AG04449 (cell line): ENCODE data around the gene VAV1.

ENCODE experiments used
- CTCF ChIA-PET: fragments of 350-600 bp; formaldehyde crosslinking; extraction: SDS; loops from one replicate; lab custom pipeline; 2021; ENCODE audit warnings: antibody characterized with exemption; lab: Yijun Ruan, JAX
- POLR2A ChIA-PET: fragments of 400-600, 350-600 bp; formaldehyde crosslinking; extraction: SDS; loops from one replicate; lab custom pipeline; 2020; ENCODE audit warnings: antibody characterized with exemption, inconsistent platforms; lab: Yijun Ruan, JAX
- DNase-seq: peaks from one replicate; pipeline ENCODE4 v3.0.0-alpha.2; 2010; ENCODE audit warnings: low read depth, low spot score
- H3K4me3 ChIP-seq: 2 replicates; pipeline ENCODE4 v1.5.1; 2011; ENCODE audit warnings: low read depth, mild to moderate bottlenecking, control low read depth, low read length
- TF ChIP-seq, protein P1 (sequence below): IDR thresholded peaks from one replicate; pipeline ENCODE4 v1.5.1; 2011; ENCODE audit warnings: mild to moderate bottlenecking, moderate library complexity, low read length, control low read depth, inconsistent platforms; ENCODE audit not compliant: insufficient read depth; ENCODE audit errors: missing control alignments

The VAV1 gene

DNA sequence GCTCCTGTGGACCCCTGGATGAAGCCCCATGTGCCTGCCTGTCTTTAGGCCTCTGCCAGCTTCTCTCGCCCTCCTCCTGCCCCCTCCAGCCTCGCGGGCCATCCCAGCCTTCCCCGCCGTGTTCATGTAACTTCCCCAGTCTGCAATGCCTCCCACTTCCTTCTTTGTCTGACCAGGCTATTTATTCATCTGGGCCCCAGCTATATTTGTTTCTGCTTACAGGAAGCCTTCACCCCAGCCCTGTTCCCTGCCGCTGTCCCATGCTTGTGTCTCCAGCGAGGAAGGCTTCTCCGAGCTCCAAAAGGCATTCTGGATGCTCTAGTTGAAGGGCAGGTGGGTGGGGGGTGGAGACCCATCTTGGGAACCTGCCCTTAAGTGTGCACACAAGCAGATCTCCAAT lies 44.2 kb upstream of the VAV1 start:
- TF ChIP-seq, protein P1, sequence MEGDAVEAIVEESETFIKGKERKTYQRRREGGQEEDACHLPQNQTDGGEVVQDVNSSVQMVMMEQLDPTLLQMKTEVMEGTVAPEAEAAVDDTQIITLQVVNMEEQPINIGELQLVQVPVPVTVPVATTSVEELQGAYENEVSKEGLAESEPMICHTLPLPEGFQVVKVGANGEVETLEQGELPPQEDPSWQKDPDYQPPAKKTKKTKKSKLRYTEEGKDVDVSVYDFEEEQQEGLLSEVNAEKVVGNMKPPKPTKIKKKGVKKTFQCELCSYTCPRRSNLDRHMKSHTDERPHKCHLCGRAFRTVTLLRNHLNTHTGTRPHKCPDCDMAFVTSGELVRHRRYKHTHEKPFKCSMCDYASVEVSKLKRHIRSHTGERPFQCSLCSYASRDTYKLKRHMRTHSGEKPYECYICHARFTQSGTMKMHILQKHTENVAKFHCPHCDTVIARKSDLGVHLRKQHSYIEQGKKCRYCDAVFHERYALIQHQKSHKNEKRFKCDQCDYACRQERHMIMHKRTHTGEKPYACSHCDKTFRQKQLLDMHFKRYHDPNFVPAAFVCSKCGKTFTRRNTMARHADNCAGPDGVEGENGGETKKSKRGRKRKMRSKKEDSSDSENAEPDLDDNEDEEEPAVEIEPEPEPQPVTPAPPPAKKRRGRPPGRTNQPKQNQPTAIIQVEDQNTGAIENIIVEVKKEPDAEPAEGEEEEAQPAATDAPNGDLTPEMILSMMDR, result no peak
- CTCF ChIA-PET, result interaction anchor here (1.1 kb wide), 1 partner anchor 9 kb away, joined by 7 read pairs; the partner anchor contains the start of gene GPR108
- no peak overlapping the region for H3K4me3 ChIP-seq
- POLR2A ChIA-PET, result no interaction called here
- DNase-seq, result no peak

- ChIA-PET CTCF (interaction anchor here (1.9 kb wide), 1 partner anchor 134 kb away, joined by 7 read pairs; no protein-coding TSS in a partner anchor), POLR2A (no interaction called here)
- TF ChIP-seq, protein P1, result no peak
- H3K4me3 ChIP-seq, result no peak overlapping the region
- no peak for DNase-seq
Observed at GRCh38 chr19:6729573-6730152, 42.8 kb upstream of the VAV1 start.

DNA sequence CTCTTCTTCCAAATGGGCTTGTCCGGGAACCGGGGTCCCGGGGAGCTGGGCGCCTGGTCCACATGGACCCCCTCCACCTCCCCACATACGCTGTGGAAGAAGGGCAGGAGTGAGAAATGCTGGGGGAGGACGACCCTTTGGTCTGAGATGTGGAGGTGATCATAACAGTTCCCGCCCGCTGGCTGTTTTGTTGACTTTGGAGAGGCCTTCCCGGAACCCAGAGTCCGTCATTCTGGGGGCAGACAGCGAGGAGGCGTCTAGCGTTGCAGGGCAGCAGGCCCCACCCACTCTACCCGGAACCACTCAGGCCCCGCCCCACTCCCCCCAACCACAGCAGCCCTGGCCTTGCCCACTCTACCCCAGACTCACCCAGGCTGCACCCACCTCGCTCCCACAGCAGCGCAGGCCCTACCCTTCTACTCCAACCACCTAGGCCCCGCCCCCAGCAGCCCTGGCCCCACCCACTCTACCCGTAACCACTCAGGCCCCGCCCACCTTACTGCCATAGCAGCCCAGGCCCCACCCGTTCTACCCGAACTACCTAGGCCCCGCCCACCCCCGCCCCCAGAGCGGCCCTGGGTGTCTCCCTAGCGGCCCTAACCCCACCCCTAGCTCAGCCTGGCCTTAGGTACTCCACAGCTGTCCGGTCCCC lies 42.2 kb upstream of the VAV1 start:
- CTCF ChIA-PET, result interaction anchor here (0.6 to 1.9 kb wide), 2 partner anchors 133 to 214 kb away, joined by 3 to 7 read pairs; no protein-coding TSS in a partner anchor
- POLR2A ChIA-PET, result no interaction called here
- no peak overlapping the region for H3K4me3 ChIP-seq
- no peak for DNase-seq
- TF ChIP-seq, protein P1, result no peak

DNA sequence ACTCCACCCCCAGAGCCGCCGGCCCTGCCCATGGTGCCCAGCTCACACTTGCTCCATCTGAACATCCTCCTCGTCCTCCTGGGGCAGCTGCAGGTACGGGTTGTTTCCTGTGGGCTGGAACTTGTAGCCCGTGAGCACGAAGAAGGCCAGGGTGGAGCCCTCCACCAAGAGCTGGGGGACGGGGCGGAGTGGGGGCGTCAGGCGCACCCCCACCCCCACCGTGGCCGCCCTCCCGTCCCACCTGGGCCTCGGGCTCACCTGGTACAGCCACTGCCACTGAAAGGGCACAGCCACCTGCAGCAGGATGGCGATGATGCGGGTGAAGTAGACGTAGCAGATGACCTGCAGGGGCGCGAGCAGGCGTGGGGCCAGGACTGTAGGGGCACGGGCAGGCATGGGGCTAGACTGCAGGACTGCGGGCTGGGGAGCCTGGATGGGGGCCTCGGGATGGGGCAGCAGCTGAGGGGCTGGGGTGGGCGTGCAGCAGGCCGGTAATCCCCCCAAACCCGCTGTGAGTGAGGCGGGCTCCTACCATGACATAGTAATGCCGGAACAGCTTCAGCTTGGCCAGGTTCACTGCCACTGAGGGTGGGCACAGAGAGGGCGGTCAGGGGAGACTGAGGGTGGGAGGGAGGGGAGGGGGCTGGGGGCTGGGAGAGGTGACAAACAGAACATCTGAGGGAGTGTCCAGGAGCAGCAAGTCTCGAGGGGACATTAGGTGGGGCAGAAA lies 41.4 kb upstream of the VAV1 start:
- no peak for DNase-seq
- POLR2A ChIA-PET, result no interaction called here
- TF ChIP-seq, protein P1, result no peak
- H3K4me3 ChIP-seq, result no peak overlapping the region
- CTCF ChIA-PET, result no interaction called here

GRCh38 chr19:6731822-6732221 lies 40.7 kb upstream of the VAV1 start:
- TF ChIP-seq, protein P1, result no peak
- CTCF ChIA-PET, result no interaction called here
- POLR2A ChIA-PET, result no interaction called here
- no peak overlapping the region for H3K4me3 ChIP-seq
- no peak for DNase-seq
